ENCODE data around the gene TEC.
"Not testable (repeated sequence)": the region's sequence is repeated elsewhere in the genome, so short reads cannot be mapped to it uniquely, and the experiment has no call there.

The TEC gene

GRCh38 chr4:48237996-48238645, 31.5 kb downstream of the TEC start:
- DNase-seq: no peak

- no peak for DNase-seq
Observed at GRCh38 chr4:48235050-48235449, 34.6 kb downstream of the TEC start.

GRCh38 chr4:48234575-48234974, 35.1 kb downstream of the TEC start:
- no peak for DNase-seq

GRCh38 chr4:48228949-48229348, 40.7 kb downstream of the TEC start:
- no peak for DNase-seq

- no peak for DNase-seq
Observed at GRCh38 chr4:48227662-48228061, 42.0 kb downstream of the TEC start.

- no peak for DNase-seq
Observed at GRCh38 chr4:48226199-48226598, 43.4 kb downstream of the TEC start.

GRCh38 chr4:48225368-48226141, 44.1 kb downstream of the TEC start:
- DNase-seq: no peak

GRCh38 chr4:48224606-48225005, 45.0 kb downstream of the TEC start:
- DNase-seq: no peak

GRCh38 chr4:48223633-48224295, 45.9 kb downstream of the TEC start:
- no peak for DNase-seq

- no peak for DNase-seq
Observed at GRCh38 chr4:48222491-48222890, 47.1 kb downstream of the TEC start.

- DNase-seq: not testable (repeated sequence)
Observed at GRCh38 chr4:48219430-48219829, 50.2 kb downstream of the TEC start.

- no peak for DNase-seq
Observed at GRCh38 chr4:48216563-48216962, 53.1 kb downstream of the TEC start.

GRCh38 chr4:48215977-48216376, 53.7 kb downstream of the TEC start:
- no peak for DNase-seq

- DNase-seq: no peak
Observed at GRCh38 chr4:48212165-48212564, 57.5 kb downstream of the TEC start.

- DNase-seq: no peak
Observed at GRCh38 chr4:48210966-48211328, 58.7 kb downstream of the TEC start.

- no peak for DNase-seq
Observed at GRCh38 chr4:48205626-48206025, 64.0 kb downstream of the TEC start.

GRCh38 chr4:48205107-48205506, 64.5 kb downstream of the TEC start:
- DNase-seq: no peak

GRCh38 chr4:48203819-48204218, 65.8 kb downstream of the TEC start:
- no peak for DNase-seq

GRCh38 chr4:48197643-48198237, 71.9 kb downstream of the TEC start:
- DNase-seq: no peak

- DNase-seq: no peak
Observed at GRCh38 chr4:48196758-48197504, 72.7 kb downstream of the TEC start.

- DNase-seq: no peak
Observed at GRCh38 chr4:48195853-48196252, 73.8 kb downstream of the TEC start.

GRCh38 chr4:48195374-48195773, 74.3 kb downstream of the TEC start:
- peak; percentile 81 for DNase-seq

- no peak for DNase-seq
Observed at GRCh38 chr4:48194971-48195370, 74.7 kb downstream of the TEC start.

All from NCI-H1417 treated with DMSO at 0.1 percent for 48 hours (cell line).